ENCODE results near the gene SLIT3. TPM values are rescaled to one million over a fixed set of nuclear protein-coding genes. Genes with fewer than 3 reads are reported as not detected.

Gene SLIT3
- total RNA-seq, 1 experiment from 2014 or later, result 0.92 TPM

DNA sequence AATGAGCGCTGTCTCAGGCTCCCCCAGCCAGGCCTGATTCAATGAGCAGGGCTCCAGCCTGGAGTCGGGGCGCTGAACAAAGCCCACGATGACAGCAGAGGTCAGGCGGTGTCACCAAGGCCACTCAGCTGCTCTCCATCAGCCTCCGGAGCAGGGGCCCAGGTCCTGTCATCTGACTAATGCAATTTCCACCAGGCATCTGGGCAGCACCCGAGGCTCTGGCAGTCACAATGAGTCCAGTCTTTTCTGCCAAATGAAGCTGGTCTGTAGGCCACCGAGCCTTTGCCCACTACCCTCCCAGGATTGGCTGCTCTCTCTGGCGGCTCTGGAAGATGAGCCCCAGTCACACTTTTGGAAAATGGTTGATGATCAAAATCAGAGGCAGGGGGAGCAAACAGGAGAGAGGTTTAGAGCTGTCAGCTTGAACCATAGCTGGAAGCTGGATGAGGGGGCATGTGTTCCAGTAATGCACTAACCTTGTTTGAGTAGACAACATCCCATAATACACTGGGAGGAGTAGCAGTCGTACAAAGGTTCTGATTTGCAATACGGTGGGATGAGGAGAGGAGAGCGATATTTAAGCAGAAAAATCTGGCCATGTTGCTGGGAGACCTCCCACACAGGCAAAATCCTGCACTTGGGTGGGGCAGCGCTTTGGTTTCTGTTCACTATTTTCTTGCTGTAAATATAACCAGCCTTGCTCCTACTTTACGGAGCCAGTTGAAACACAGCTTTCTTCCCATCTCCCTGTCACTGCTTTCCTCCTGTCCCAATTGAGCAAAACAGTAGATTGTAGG lies 415.4 kb downstream of the SLIT3 start:
- H3K27ac Mint-ChIP-seq, result no peak overlapping the region
- DNase-seq, result no peak
- Histone ChIP-seq H3K56ac (ENCODE audit: insufficient read length, low read depth, low read length) (no peak overlapping the region), H3K9me3 (ENCODE audit: control insufficient read depth, low read depth, low read length) (no peaks in the 10 kb centered on the region), H3K79me2 (ENCODE audit: insufficient read depth, low read length) (no peaks in the 10 kb centered on the region), H4K91ac (ENCODE audit: insufficient read length, low read depth, low read length) (no peak overlapping the region), H3K4ac (ENCODE audit: low read depth, low read length) (no peak overlapping the region), H3K27ac (ENCODE audit: insufficient read length, low read depth, low read length) (no peak overlapping the region), H3K14ac (ENCODE audit: insufficient read depth, low read length) (no peak overlapping the region), H4K5ac (ENCODE audit: insufficient read length, low read depth, low read length) (no peak overlapping the region), H2AK5ac (ENCODE audit: insufficient read length, low read length) (no peak overlapping the region), H4K8ac (replicated peaks; ENCODE audit: insufficient read length, low read depth, low read length) (no peak overlapping the region), H4K20me1 (ENCODE audit: control insufficient read depth, insufficient read depth, insufficient read length) (no peaks in the 10 kb centered on the region), H3K4me2 (ENCODE audit: insufficient read depth, insufficient read length, low read length) (no peak overlapping the region), H2BK15ac (ENCODE audit: low read depth, low read length) (no peak overlapping the region), H3K27me3 (ENCODE audit: insufficient read depth, low read length) (no peaks in the 10 kb centered on the region), H3T11ph (ENCODE audit: low read length) (no peak overlapping the region), H3K9ac (ENCODE audit: extremely low read depth, insufficient read length, low read length) (no peak overlapping the region), H3K79me1 (ENCODE audit: insufficient read depth, low read depth, low read length, poor library complexity, severe bottlenecking) (no peaks in the 10 kb centered on the region), H3K18ac (ENCODE audit: insufficient read length, low read depth, low read length) (no peak overlapping the region), H2AFZ (ENCODE audit: low read length) (no peak overlapping the region), H2BK12ac (ENCODE audit: insufficient read length, low read depth, low read length) (no peak overlapping the region), H2BK20ac (ENCODE audit: low read depth, low read length, poor library complexity, severe bottlenecking) (no peak overlapping the region), H2BK120ac (ENCODE audit: low read depth, low read length, poor library complexity, severe bottlenecking) (no peak overlapping the region), H3K4me1 (ENCODE audit: insufficient read depth, low read length) (no peaks in the 10 kb centered on the region), H3K23ac (ENCODE audit: insufficient read length, low read depth, low read length) (no peak overlapping the region), H3K23me2 (ENCODE audit: insufficient read length, low read depth, low read length, poor library complexity, severe bottlenecking) (no peaks in the 10 kb centered on the region), H2BK5ac (ENCODE audit: insufficient read length, low read length) (no peak overlapping the region)
- WGBS (ENCODE audit: extremely low coverage, insufficient read length, low lambda C conversion rate), result no CpG with 5 or more reads among the region's 14 CpGs
- peaks cover 22% of the 10 kb centered on the region for H3K27me3 Mint-ChIP-seq (ENCODE audit: low read depth)
- no peak overlapping the region for H3K4me3 Mint-ChIP-seq
- no peaks in the 10 kb centered on the region for H3K36me3 Mint-ChIP-seq (ENCODE audit: insufficient read depth in 1 of 3, low read depth in 3 of 3)
- H3K9me3 Mint-ChIP-seq, result no peaks in the 10 kb centered on the region
- H3K4me1 Mint-ChIP-seq, result peaks cover 27 to 32% of the 10 kb centered on the region in 2 experiments
- TF ChIP-seq, protein P1, sequence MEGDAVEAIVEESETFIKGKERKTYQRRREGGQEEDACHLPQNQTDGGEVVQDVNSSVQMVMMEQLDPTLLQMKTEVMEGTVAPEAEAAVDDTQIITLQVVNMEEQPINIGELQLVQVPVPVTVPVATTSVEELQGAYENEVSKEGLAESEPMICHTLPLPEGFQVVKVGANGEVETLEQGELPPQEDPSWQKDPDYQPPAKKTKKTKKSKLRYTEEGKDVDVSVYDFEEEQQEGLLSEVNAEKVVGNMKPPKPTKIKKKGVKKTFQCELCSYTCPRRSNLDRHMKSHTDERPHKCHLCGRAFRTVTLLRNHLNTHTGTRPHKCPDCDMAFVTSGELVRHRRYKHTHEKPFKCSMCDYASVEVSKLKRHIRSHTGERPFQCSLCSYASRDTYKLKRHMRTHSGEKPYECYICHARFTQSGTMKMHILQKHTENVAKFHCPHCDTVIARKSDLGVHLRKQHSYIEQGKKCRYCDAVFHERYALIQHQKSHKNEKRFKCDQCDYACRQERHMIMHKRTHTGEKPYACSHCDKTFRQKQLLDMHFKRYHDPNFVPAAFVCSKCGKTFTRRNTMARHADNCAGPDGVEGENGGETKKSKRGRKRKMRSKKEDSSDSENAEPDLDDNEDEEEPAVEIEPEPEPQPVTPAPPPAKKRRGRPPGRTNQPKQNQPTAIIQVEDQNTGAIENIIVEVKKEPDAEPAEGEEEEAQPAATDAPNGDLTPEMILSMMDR (conservative IDR thresholded peaks at IDR 0.05), result no peak
